Gastroesophageal sphincter (tissue), 3 donors: ENCODE measurements around the gene TST.

Experiments
- POLR2AphosphoS5 ChIP-seq: sonication (generic); formaldehyde crosslinking; IDR thresholded peaks from one replicate; pipeline ENCODE4 v1.6.1; 2017; ENCODE audit warnings: antibody characterized with exemption
- TF ChIP-seq, protein P1 (sequence below), 4 experiments: fragments of 200-600 bp in 2 of 4; fragments of 450-650 bp in 2 of 4; sonication (generic) in 1 of 4; IDR thresholded peaks; one replicate each; pipeline ENCODE4 v1.5.1; 2017 to 2019; ENCODE audit warnings: antibody characterized with exemption in 4 of 4, mild to moderate bottlenecking in 2 of 4, moderate library complexity in 2 of 4

GRCh38 chr22:36997746-36998145 lies 21.5 kb downstream of the TST start:
- TF ChIP-seq POLR2AphosphoS5, result no peak
- TF ChIP-seq, protein P1, sequence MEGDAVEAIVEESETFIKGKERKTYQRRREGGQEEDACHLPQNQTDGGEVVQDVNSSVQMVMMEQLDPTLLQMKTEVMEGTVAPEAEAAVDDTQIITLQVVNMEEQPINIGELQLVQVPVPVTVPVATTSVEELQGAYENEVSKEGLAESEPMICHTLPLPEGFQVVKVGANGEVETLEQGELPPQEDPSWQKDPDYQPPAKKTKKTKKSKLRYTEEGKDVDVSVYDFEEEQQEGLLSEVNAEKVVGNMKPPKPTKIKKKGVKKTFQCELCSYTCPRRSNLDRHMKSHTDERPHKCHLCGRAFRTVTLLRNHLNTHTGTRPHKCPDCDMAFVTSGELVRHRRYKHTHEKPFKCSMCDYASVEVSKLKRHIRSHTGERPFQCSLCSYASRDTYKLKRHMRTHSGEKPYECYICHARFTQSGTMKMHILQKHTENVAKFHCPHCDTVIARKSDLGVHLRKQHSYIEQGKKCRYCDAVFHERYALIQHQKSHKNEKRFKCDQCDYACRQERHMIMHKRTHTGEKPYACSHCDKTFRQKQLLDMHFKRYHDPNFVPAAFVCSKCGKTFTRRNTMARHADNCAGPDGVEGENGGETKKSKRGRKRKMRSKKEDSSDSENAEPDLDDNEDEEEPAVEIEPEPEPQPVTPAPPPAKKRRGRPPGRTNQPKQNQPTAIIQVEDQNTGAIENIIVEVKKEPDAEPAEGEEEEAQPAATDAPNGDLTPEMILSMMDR (IDR thresholded peaks at IDR 0.05), result no peak
